ENCODE results near the gene GNG5.
"Not testable (repeated sequence)": the region's sequence is repeated elsewhere in the genome, so short reads cannot be mapped to it uniquely, and the experiment has no call there.

Gene GNG5

GRCh38 chr1:84506002-84506728, at the start of gene GNG5, which contains the start of gene SPATA1:
Gene GNG5 (minus strand): TSS chr1:84506581. CDS start chr1:84506091, 490 bp downstream.
Gene SPATA1 (plus strand): TSS chr1:84506386. CDS start chr1:84516360, 9,974 bp downstream.
- peak; percentile 97 for DNase-seq (ENCODE audit: low spot score)

GRCh38 chr1:84550826-84551225, 44.4 kb upstream of the GNG5 start:
- DNase-seq (ENCODE audit: low spot score): no peak

GRCh38 chr1:84541679-84542078, 35.3 kb upstream of the GNG5 start:
- DNase-seq (ENCODE audit: low spot score): no peak

- DNase-seq (ENCODE audit: low spot score): no peak
These were observed 34.4 kb upstream of the GNG5 start for GRCh38 chr1:84540759-84541158.

- DNase-seq (ENCODE audit: low spot score): no peak
These were observed 33.6 kb upstream of the GNG5 start for GRCh38 chr1:84539972-84540371.

GRCh38 chr1:84538599-84538998, 32.2 kb upstream of the GNG5 start:
- peak; percentile 3 for DNase-seq (ENCODE audit: low spot score)

GRCh38 chr1:84525779-84526178, 19.4 kb upstream of the GNG5 start:
- no peak for DNase-seq (ENCODE audit: low spot score)

GRCh38 chr1:84524590-84524989, 18.2 kb upstream of the GNG5 start:
- DNase-seq (ENCODE audit: low spot score): no peak

GRCh38 chr1:84510668-84511067, 4.3 kb upstream of the GNG5 start:
- DNase-seq (ENCODE audit: low spot score): no peak

GRCh38 chr1:84510165-84510564, 3.8 kb upstream of the GNG5 start:
- DNase-seq (ENCODE audit: low spot score): no peak

GRCh38 chr1:84509029-84509428, 2.6 kb upstream of the GNG5 start:
- no peak for DNase-seq (ENCODE audit: low spot score)

- DNase-seq (ENCODE audit: low spot score): no peak
These were observed 2.1 kb upstream of the GNG5 start for GRCh38 chr1:84508510-84508909.

- DNase-seq (ENCODE audit: low spot score): not testable (repeated sequence)
These were observed 1.5 kb upstream of the GNG5 start for GRCh38 chr1:84507887-84508286.

GRCh38 chr1:84506729-84507453, 510 bp upstream of the GNG5 start:
- no peak for DNase-seq (ENCODE audit: low spot score)

GRCh38 chr1:84505493-84506001, 834 bp downstream of the GNG5 start:
- no peak for DNase-seq (ENCODE audit: low spot score)

GRCh38 chr1:84504580-84505492, 1.5 kb downstream of the GNG5 start:
- DNase-seq (ENCODE audit: low spot score): peak; percentile 25

GRCh38 chr1:84502927-84503326, 3.5 kb downstream of the GNG5 start:
- no peak for DNase-seq (ENCODE audit: low spot score)

GRCh38 chr1:84497631-84498275, 8.6 kb downstream of the GNG5 start:
- DNase-seq (ENCODE audit: low spot score): no peak

- DNase-seq (ENCODE audit: low spot score): no peak
These were observed 9.9 kb downstream of the GNG5 start for GRCh38 chr1:84496498-84496897.

- no peak for DNase-seq (ENCODE audit: low spot score)
These were observed 12.6 kb downstream of the GNG5 start for GRCh38 chr1:84493747-84494146.

- DNase-seq (ENCODE audit: low spot score): no peak
These were observed 13.7 kb downstream of the GNG5 start for GRCh38 chr1:84492726-84493125.

GRCh38 chr1:84489766-84490165, 16.6 kb downstream of the GNG5 start:
- DNase-seq (ENCODE audit: low spot score): no peak
